CD4-positive, alpha-beta T cell (primary cell): ENCODE data around the gene MAGI1. TPM values are rescaled to one million over a fixed set of nuclear protein-coding genes. Genes with fewer than 3 reads are reported as not detected.

Experiments used
- ATAC-seq: fragments of 200-7000 bp; cut with Tn5 transposase; one replicate; pipeline ENCODE4 v1.10.0; 2022; ENCODE audit warnings: mild to moderate bottlenecking; ENCODE audit not compliant: poor library complexity
- CTCF ChIA-PET: fragments of 350-600 bp; sonication (Branson Sonifier 250); formaldehyde crosslinking; loops from one replicate; lab custom pipeline; 2021; ENCODE audit warnings: antibody characterized with exemption, inconsistent platforms; lab: Charles Lee
- POLR2A ChIA-PET: fragments of 350-600 bp; sonication (Branson Sonifier 250); formaldehyde crosslinking; loops from one replicate; lab custom pipeline; 2021; ENCODE audit warnings: antibody characterized with exemption, inconsistent platforms; lab: Charles Lee
- DNase-seq, 14 experiments: peaks; one replicate each; pipeline ENCODE4 v3.0.0-alpha.2; 2013 to 2020; ENCODE audit warnings: mixed read lengths in 2 of 14
- H3K27ac ChIP-seq, 2 donors: one replicate each; pipeline versions ENCODE4 v1.5.1 to v1.7.0; 2013; ENCODE audit warnings: low read length in 2 of 2, low read depth in 1 of 2, mild to moderate bottlenecking in 1 of 2
- H3K27me3 ChIP-seq, 2 experiments: 1 replicate in 1 of 2; 2 replicates in 1 of 2; pipeline versions ENCODE4 v1.6.1 to v1.7.0; 2013; ENCODE audit warnings: low read length in 2 of 2, control low read depth in 1 of 2, mild to moderate bottlenecking in 1 of 2, moderate library complexity in 1 of 2; ENCODE audit not compliant: insufficient read depth in 2 of 2, control insufficient read depth in 1 of 2
- H3K36me3 ChIP-seq: one replicate; pipeline ENCODE4 v1.6.1; 2013; ENCODE audit warnings: low read length, control low read depth; ENCODE audit not compliant: insufficient read depth
- H3K4me1 ChIP-seq: one replicate; pipeline ENCODE4 v1.6.1; 2013; ENCODE audit warnings: low read length, control low read depth; ENCODE audit not compliant: insufficient read depth
- H3K4me3 ChIP-seq: one replicate; pipeline ENCODE4 v1.5.1; 2013; ENCODE audit warnings: mild to moderate bottlenecking, low read length, moderate library complexity
- H3K9me3 ChIP-seq, 2 experiments: 1 replicate in 1 of 2; 2 replicates in 1 of 2; pipeline versions ENCODE4 v1.6.1 to v1.7.0; 2013; ENCODE audit warnings: low read length in 2 of 2, mild to moderate bottlenecking in 2 of 2, control low read depth in 1 of 2, moderate library complexity in 1 of 2; ENCODE audit not compliant: control insufficient read depth in 1 of 2, insufficient read depth in 1 of 2
- H3K27ac Mint-ChIP-seq: one replicate; pipeline ENCODE4 v1.8.0; 2020; ENCODE audit warnings: mixed read lengths
- H3K27me3 Mint-ChIP-seq: one replicate; pipeline ENCODE4 v1.8.0; 2021; ENCODE audit warnings: mixed read lengths
- H3K36me3 Mint-ChIP-seq: one replicate; pipeline ENCODE4 v1.8.0; 2021; ENCODE audit warnings: low read depth, mixed read lengths
- H3K4me1 Mint-ChIP-seq: one replicate; pipeline ENCODE4 v1.8.0; 2021; ENCODE audit warnings: low read depth, mixed read lengths
- H3K4me3 Mint-ChIP-seq: one replicate; pipeline ENCODE4 v1.8.0; 2020; ENCODE audit warnings: mild to moderate bottlenecking, mixed read lengths
- H3K9me3 Mint-ChIP-seq: one replicate; pipeline ENCODE4 v1.8.0; 2020; ENCODE audit warnings: mixed read lengths
- CTCF ChIP-seq: fragments of 200-600 bp; IDR thresholded peaks from one replicate; pipeline ENCODE4 v1.8.0; 2022; ENCODE audit warnings: antibody characterized with exemption, mild to moderate bottlenecking
- intact Hi-C, 2 experiments: fragments of 100-400 bp; cut with DNase I in 1 of 2; cut with micrococcal nuclease in 1 of 2; formaldehyde crosslinking; loops; one replicate each; pipeline versions ENCODE4 v1.15.1 to v1.9.0; 2023 to 2025; cut with DNase I, micrococcal nuclease
- total RNA-seq, 174 experiments: library from RNA in 2 of 174; stranded (reverse) in 2 of 174; gene quantifications; one replicate each; pipeline ENCODE4 v1.2.3 and lab custom pipeline; 2021 to 2026

The MAGI1 gene
- total RNA-seq, 2 experiments from 2014 or later = not detected

DNA sequence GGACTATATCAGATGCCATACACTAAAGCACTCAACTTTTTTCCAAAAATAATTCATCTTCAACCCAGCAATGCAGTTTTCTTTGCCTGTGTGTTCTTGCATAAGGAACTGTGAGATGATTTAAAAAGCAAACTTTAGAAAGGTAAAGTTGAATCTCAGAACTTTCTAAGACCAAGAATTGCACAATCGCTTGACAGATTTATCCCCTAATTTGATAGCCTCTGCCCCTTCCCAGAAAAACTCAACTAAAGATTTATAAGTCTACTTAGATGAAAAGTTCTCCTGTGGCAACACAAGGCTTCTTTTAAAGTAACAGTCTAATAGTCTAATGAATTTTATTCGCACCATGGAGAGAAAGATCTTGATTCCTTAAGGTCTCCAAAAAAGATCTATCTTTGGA, 259.3 kb downstream of the MAGI1 start:
- H3K27me3 Mint-ChIP-seq = no peaks in the 10 kb centered on the region
- Histone ChIP-seq H3K27me3 (no peaks in the 10 kb centered on the region), H3K27ac (no peak overlapping the region), H3K36me3 (no peaks in the 10 kb centered on the region), H3K4me3 (no peak overlapping the region), H3K9me3 (peaks cover 0 to 3% of the 10 kb centered on the region in 2 experiments), H3K4me1 (no peaks in the 10 kb centered on the region)
- intact Hi-C loops = no loop called here
- H3K9me3 Mint-ChIP-seq = no peaks in the 10 kb centered on the region
- no peak for TF ChIP-seq CTCF
- no peaks in the 10 kb centered on the region for H3K4me1 Mint-ChIP-seq
- no peak for DNase-seq
- H3K27ac Mint-ChIP-seq = no peak overlapping the region
- CTCF ChIA-PET = no interaction called here
- ATAC-seq = no peak
- no peak overlapping the region for H3K4me3 Mint-ChIP-seq
- no peaks in the 10 kb centered on the region for H3K36me3 Mint-ChIP-seq
- POLR2A ChIA-PET = no interaction called here

DNA sequence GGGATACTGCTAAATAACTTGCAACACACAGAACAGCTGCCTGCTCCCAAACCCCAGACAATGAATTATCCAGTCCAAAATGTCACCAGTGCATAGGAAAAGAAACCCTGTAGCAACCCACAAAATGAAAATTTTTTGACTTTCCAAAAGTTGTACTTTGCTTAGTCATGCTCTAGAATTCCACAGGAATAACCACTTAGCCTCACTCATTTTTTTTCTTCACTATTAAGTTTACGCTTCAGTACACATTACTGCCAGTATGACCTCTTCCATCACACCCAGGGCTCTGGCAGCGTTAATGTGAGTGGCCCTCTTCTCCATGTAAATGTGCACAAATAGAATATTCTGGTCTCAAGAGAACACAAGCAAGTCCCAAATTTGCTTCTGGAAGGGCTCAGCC, 259.8 kb downstream of the MAGI1 start:
- no peaks in the 10 kb centered on the region for H3K27me3 Mint-ChIP-seq
- TF ChIP-seq CTCF = no peak
- Histone ChIP-seq H3K4me1 (no peaks in the 10 kb centered on the region), H3K27me3 (no peaks in the 10 kb centered on the region), H3K4me3 (no peak overlapping the region), H3K27ac (no peak overlapping the region), H3K9me3 (peaks cover 0 to 3% of the 10 kb centered on the region in 2 experiments), H3K36me3 (no peaks in the 10 kb centered on the region)
- no peaks in the 10 kb centered on the region for H3K36me3 Mint-ChIP-seq
- DNase-seq (no peak), ATAC-seq (no peak)
- H3K9me3 Mint-ChIP-seq = no peaks in the 10 kb centered on the region
- ChIA-PET POLR2A (no interaction called here), CTCF (no interaction called here)
- intact Hi-C loops = no loop called here
- no peak overlapping the region for H3K27ac Mint-ChIP-seq
- H3K4me1 Mint-ChIP-seq = no peaks in the 10 kb centered on the region
- no peak overlapping the region for H3K4me3 Mint-ChIP-seq

GRCh38 chr3:65777050-65777449, 261.7 kb downstream of the MAGI1 start:
- H3K4me3 ChIP-seq = no peak overlapping the region
- no peaks in the 10 kb centered on the region for H3K9me3 ChIP-seq
- H3K27me3 ChIP-seq = no peaks in the 10 kb centered on the region
- Mint-ChIP-seq H3K27me3 (no peaks in the 10 kb centered on the region), H3K9me3 (no peaks in the 10 kb centered on the region), H3K4me1 (no peaks in the 10 kb centered on the region), H3K4me3 (no peak overlapping the region), H3K36me3 (no peaks in the 10 kb centered on the region), H3K27ac (no peak overlapping the region)
- ChIA-PET CTCF (no interaction called here), POLR2A (no interaction called here)
- no peak for ATAC-seq
- intact Hi-C loops = no loop called here
- H3K27ac ChIP-seq = no peak overlapping the region
- no peaks in the 10 kb centered on the region for H3K4me1 ChIP-seq
- no peak for TF ChIP-seq CTCF
- no peak for DNase-seq
- no peaks in the 10 kb centered on the region for H3K36me3 ChIP-seq
